Measurements from ENCODE around the gene FRMD4A.

Gene FRMD4A

DNA sequence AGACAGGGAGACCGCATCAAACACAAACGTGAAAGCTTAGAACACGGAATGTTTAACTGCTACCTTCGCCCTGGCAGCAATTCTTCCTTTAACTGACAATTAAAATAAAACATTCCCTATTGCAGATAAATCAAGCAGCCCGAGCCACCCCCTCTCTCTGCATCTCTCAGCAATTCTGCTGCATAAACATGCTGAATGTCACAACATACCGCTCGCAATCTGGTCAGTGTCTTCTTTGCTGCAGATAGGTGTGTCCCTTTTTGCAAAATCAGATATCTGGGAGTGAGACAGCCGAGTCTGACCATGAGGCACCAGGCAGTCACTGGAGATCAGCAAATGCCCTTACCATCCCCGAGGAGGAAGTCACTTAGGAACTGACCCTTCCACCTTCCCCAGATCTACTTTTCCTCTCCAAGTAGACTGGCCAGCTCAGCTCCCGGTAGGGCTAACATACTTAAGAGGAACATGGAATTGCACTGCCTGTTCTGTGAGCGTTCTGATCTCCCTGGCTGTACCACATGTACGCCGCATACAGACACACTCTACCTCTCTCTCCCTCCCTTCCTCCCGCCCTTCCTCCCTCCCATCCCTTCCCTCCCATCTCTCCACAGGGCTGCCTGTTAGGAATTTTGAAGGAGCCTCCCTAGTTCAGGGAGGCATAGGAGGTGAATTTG, at the start of gene FRMD4A:
FRMD4A (minus strand) TSS at position 537 of the 674 bp plus-strand sequence.
- no peak for DNase-seq

DNA sequence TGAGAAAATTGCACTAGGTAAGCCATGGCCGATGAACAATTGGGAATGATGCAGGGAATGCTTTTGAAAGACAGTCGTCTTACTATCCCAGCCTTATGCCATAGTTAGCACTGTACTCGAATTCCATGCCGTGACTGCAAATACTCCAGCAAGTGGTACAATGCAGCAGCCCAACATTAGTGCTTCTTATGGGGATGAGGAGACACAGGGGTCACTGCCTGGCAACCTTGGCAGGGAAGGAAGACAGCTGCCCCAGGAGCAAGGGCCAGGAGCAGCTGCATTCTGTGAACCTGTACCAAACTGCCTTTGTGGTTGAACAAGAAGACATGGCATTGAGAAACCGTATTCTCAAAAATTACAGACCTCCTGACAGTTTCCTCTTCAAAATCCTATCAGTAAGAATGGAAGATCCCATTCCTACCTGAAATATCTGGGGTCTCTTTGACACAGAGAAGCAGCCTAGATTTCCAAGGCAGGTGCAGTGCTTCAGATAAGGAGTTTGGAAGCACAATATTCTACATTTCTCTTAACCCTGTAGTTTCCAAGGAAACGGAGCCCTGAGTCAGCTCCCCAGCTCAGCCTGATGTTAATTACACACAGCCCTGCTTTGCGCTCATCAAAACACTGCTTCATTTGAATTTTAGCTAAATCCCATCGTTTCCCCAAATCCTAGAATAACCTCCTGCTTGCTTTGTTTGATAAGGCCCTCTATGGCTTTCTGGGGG, 49.0 kb upstream of the FRMD4A start:
- no peak for DNase-seq

DNA sequence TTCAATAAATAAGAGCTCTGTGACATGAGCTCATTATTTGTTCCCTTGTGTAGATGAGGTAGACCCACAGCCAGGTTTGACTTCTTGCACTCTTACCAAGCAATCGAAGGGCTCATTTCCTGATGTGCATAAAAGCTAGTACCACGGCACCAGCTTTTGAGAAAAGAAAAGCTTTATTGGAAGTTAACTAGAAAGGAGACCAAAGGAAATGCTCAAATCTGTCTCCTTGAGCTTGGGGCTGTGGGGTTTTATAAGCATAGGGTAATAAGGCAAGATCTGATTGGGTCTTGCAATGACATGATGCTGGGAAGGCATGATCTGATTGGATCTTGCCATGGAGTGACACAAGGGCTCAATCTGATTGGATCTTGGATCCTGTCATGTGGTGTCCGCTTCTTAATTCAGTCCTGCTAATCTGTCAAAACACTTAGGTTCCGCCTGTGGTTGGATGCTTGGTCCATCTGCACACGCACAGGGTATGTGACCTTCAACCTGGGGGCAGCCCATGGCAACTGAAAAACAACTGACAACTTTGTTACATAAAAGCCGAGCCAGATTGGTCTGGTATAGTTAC, 47.8 kb upstream of the FRMD4A start:
- DNase-seq = no peak

DNA sequence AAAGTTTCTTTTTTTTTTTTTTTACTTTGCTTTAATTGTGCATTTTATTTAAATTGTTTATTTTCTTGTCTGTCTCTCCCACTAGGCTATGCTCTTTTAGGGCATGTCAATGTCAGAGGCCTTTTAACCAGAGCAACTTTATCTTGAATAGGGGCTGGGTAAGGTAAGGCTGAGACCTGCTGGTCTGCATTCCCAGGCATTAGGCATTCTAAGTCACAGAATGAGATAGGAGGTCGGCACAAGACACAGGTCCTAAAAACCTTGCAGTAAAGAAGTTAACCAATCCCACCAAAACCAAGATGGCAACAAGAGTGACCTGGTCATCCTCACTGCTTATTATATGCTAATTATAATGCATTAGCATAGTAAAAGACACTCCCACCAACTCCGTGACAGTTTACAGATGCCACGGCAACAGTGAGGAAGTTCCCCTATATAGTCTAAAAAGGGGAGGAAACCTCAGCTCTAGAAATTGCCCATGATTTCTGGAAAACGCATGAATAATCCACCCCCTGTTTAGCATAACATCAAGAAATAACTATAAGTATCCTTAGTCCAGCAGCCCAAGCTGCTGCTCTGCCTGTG, 47.0 kb upstream of the FRMD4A start:
- DNase-seq = no peak

DNA sequence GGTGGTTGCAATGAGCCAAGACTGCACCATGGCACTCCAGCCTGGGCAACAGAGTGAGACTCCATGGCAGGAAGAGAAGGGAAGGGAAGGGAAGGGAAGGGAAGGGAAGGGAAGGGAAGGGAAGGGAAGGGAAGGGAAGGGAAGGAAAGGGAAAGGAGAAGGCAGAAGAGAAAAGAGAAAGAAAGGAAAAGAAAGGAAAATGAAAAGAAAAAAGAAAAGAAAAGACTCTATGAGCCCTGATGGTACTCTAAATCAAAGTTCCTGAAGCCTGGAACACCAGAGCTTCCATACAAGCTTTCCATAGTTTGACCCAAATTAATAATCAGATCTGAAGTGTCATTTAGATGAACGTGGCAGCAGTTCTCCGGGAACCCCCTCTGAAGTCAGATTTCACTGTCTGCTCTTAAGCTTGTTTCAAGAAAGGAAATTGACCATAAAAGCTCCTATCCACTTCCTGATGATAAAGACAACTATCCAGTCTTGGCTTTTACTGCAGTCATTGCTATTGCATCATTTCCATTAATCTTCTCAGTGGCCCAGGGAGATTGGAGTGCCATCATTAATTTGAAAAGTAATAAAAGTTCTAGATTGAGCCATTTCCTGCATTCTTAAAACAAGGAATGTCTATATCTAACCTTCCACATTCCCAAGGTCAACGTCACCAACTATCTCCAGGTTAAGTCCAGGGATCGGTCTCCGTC, 44.2 kb upstream of the FRMD4A start:
- no peak for DNase-seq

DNA sequence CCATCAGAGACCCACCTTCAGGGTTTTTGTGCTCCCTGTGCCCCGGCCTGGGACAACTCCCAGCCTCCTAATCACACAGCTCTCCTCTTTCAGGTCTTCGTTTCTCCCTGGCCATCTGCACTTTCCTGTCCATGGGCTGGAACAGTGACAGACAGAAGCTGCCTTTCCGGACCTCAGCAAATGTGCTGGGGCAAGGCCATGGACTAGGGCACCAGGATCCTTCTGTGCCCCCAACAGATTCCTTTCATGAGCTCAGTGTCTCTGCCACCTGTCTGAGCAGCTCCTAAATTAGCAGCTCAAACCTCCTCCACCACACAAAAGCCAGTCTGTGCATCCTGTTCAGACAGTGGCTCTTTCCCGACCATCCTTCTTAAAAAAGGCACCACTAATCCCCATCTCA, 41.9 kb upstream of the FRMD4A start:
- no peak for DNase-seq

DNA sequence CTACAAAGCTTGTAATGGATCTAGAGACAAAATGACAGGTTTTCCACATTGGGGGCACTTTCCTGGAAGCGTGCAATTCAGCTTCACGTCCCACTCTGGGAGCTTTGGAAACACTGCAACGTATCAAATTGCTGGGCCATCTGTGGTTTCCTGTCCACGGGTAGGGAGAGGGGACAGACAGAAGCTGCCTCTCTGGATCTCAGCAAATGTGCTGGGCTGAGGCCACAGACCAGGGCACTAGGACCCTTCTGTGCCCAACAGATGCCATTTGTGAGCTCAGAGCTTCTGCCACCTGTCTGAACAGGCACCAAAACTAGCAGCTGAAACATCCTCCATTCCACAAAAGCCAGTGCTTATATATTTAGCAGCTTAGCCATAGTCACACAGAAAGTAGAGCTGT, 40.9 kb upstream of the FRMD4A start:
- no peak for DNase-seq

DNA sequence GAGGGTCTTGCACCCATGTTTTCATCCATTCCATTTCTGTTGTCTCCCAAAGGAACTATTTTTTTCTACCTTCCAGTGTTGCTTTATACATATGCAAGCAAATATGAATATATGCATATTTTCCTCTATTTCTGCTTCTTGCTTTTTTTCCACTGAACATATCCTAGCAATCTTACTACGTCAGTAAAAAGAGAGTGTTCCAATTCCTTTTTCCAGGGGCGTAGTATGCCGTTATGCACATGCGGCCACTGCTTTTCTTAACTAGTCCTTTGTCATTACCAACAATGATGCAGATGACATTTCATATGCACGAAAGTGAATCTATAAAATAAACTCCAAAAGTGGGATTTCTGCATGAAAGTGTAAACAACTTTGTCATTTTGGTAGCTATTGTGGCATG, 40.2 kb upstream of the FRMD4A start:
- no peak for DNase-seq

DNA sequence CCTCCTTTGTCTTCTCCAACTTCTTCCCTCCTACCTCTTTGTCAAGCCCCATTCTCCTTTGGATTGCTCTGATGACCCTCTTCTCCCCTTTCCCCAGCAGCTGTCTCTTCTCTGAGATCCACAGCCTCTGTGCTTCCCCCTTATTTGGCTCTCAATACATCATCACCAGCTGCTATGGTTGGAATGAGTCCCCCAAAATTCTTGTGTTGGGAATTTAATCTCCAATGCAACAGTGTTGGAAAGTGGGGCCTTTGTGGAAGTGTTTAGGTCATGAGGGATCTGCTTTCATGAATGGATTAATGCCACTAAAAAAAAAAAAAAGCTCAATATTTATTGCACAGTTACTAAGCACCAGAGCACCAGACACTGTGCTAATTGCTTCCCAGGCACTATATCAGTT, 39.2 kb upstream of the FRMD4A start:
- DNase-seq = no peak

DNA sequence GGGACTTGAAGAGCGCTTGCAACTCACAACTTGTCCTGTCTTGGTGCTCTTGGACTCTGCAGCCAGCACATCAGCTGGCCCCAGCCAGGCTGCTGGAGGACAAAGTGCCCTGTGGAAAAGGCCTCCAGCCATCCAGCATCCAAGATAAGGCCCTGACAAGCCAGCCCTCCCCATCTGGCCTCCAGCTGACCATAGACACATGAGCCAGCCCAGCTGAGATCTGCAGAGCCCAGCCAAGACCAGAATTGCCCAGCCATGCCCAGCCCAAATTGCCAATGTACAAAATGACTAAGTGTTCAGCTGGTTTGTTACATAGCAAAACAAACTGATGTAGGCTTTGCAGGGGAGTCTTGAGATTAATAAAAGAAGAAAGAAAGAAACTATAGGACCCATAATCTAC, 36.0 kb upstream of the FRMD4A start:
- DNase-seq = no peak

DNA sequence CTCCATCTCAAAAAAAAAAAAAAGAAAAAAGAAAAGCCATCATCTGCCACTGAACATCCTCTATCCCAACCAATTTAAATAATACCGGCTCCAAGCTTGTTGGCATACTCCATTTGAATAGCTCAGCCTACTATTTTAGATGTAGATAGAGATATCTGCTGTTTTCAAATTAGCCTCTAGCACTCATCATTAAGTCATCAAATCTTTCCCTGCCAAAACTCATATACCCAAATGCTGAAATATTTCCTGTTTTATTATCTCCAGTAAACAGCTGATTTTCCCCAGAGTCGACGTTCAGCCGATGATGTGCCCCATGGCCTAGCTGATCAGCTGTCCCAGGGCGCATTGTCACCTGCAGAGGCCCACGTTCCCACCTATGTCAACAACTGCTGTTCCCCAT, 34.5 kb upstream of the FRMD4A start:
- DNase-seq = no peak

DNA sequence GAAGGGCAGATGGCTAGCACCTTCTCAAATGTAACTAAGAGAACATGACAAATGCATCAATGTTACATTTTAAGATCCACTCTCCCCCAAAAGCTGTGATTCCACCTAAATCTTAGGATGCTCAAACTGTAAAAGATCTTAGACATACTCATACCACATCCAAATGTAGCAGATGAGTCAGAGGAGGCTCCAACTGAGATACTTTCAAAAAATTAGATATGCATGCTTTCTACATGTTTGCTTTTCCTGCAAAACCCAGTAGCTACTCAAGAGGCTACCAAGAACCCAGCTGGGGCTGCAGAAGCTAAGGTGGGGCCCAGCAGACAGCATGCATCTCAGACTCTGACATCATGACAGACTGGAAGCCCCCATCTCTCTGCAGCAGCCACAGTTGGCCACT, 31.4 kb upstream of the FRMD4A start:
- no peak for DNase-seq

DNA sequence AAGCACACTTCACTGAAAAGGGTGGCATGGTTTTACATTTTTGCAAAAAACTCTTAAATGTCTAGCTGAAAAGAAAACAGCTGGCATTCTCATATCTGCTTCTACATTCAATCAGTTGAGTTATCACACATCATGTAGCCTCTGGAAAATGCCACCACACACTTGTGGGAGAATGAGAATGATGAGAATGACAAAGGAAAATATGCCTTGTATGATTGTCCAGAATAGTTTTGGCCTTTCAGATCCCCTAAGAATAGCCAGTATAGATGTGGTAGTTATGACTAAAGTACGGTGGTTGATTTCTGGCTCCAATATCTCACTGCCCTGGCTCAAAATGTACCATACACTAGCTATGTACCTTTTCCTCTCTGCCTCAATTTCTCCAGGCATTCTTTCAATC, 30.2 kb upstream of the FRMD4A start:
- DNase-seq = no peak

DNA sequence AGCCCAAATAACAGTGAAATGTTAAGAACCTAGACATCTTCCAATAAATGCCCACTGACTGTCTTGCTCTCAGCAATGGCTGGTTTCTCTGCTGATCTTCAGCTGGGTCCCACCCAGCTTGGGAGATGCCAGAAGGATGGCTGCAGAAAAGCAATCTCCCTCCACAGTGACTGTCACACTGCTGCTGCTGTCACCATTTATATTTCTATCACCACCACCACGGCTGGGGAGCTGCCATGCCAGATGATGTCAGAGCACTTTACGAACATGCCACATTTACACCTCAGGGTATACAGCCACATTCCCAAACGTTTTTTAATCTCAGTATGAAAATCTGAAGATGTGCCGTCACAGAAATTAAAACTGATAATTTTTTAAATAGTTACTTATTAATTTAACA, 29.8 kb upstream of the FRMD4A start:
- no peak for DNase-seq

DNA sequence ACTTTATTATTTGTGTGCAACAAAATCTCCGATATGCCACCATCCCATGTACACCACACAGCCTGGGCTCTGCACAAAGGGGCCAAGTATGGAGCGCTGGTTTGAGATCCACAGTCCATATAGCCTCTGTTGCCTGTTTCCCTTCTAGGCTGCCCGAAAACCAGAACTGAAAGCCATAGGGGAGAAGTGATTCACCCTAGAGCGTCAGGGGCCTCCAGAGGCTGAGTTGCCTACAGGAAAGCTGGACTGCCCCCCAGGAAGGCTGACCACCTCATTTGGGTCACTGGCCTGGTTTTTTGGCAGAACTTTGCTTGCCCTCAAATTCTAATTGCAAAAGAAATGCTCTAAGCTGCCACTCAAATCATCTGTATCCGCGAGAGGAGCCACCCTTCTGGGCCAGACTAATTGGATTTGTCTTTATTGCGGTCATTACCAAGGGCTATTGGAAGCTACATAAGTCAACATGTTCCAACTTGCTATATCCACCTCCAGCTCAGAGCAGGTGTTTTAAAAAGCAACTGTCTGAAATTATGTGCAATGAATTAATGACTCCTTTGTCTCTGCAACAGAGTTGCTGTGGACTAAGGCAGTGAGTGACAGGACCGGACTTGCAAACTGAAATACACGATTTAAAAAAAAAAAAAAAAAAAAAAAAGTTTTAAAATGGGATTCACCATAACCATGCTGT, 28.3 kb upstream of the FRMD4A start:
- no peak for DNase-seq

DNA sequence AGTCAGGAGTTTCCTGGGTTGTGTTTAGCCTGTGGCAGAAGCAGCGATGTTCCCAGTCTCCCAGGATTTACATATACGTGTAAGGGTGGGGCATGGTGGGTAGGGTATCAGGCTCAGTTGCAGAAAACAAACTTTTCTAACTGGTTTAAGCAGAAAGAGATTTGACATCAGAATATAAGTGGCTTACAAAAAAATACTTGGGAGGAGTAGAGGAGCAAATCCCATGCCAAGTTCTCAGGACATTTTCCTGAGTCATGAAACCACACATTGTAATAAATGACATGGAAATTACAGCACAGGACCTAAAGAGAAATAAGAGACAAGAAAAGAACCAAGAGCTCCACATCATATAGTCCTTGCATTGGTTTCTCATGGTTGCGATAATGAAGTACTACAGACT, 26.2 kb upstream of the FRMD4A start:
- DNase-seq = no peak

DNA sequence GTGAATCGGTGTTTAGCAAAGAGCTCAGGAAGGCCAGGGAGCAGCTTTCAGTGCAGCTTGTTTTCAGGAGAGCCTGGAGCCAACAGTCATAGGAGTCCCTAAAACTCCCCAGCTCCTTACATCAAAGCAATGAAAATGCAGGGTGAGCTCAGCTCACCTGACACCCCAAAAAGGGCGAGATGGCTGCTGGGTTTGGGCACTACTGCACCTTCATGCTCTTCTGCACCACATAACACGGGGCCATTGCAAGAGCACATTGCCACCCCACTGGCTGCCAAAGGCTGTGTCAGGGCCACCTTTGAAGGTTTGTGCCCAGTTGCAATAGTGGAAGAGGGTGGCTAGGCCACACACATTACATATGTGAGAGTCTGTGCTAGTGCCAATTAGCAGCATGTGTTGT, 25.0 kb upstream of the FRMD4A start:
- DNase-seq = no peak

DNA sequence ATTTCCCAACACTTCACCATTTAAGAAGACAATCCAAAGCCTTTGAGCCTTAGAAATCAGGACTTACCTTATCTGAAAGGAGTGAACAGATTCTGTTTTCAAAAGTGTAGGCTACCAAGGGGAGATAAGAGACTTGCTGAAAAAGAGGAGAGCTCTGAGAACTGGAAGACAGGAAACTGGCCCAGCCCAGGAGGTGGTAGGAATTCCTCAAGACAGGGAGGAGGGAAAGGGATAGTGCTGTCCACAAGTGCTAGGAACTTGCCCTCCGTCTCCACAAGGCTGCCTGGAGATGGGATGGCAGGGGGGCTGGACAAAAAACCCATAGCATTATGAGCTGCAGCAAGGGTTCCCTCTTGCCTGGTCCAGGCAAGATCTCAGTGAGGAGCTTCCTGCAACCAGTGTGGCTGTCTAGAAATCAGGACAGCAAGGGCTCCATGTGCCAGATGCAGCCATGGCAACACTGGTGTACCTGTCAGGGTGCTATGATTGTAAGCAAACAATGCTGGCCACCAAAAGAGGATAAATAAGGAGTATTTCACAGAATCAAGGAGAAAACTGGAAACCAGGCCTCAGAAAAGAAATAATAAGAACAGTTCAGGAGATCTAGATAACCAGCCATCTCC, 22.7 kb upstream of the FRMD4A start:
- DNase-seq = no peak

DNA sequence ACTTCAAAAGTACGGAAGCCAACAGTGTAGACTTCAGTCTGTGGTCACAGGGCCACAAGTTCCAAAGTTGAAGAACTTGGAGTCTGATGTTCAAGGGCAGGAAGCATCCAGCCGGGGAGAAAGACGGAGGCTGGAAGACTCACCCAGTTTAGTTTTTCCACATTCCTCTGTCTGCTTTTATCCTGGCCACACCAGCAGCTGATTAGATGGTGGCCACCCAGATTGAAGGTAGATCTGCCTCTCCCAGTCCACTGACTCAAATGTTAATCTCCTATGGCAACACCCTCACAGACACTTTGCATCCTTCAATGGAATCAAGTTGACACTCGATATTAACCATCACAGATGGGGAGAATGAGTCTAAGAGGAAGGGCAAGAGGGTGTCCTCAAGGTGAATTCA, 19.3 kb upstream of the FRMD4A start:
- DNase-seq = no peak

DNA sequence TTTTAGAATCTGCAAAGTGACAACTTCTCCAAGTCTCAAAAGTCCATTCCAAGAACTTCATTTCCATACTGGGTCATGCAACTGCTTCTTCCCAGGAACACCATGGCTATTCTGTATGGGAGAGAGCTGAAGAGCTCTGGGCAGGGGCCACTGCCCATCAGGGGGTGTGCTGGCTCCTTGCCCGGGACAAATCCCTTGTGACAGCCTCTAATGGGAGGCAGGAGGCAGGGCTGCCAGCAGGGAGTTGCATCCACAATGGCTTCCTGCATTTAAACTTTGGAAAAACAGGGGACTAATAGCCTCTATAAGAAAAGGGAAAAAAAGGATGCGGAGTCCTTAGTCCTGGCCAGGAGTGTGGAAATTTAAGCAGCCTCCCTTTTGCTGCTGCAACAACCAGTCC, 18.4 kb upstream of the FRMD4A start:
- DNase-seq = no peak

DNA sequence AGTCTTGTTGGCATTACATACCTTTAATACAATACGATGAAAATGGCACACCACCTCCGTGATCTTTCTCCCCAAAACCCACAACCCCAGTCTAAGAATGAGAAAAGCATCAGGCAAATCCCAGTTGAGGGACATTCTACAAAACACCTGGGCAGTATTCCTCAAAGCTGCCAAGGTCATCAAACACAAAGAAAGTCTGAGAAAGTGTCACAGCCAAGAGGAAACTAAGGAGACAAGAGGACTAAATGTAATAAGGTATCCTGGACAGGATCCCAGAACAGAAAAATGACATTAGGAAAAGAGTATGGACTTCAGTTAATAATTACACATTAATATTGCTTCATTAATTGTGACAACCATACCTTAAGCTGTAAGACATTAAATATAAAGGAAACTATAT, 14.5 kb upstream of the FRMD4A start:
- DNase-seq = no peak

DNA sequence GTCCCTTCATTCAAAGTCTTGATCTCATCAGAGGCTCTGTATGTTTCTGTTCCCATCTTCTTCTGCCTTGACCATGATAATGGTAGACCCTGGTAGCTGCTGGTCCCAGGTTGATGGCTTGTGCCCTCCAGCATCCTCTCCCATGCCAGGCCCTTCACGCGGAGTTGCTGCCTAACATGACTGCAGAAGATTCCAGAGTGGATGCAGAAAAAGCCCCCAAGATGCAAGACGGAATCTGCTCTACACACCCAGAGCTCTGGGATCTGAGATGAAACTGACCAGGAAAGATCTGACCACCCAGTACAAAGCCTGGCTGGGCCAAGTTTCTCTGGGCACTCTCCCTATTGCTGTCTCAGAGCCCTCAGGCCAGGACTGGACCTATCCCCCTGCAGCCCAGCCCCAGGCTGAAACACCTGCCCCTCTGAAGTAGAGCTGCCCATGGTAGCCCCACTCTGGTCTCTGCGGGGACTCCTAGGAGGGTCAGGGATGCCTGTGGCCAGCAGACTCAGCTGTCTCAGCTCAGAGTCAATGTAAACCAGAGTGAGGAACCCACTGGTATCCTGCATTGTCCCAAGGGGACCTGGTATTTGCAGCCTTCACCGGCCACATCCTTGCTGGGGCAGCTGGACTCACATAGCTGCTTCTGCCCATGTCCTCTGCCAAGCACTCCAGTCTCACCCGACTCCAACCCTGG, 9.5 kb upstream of the FRMD4A start:
- no peak for DNase-seq
